NCI-H2107 treated with DMSO at 0.1 percent for 48 hours (cell line): ENCODE results near the gene SMYD1.

Source experiments
- DNase-seq: peaks from one replicate; lab custom pipeline; 2025; ENCODE audit not compliant: unreplicated experiment; lab: John Stamatoyannopoulos, UW

Gene SMYD1

DNA sequence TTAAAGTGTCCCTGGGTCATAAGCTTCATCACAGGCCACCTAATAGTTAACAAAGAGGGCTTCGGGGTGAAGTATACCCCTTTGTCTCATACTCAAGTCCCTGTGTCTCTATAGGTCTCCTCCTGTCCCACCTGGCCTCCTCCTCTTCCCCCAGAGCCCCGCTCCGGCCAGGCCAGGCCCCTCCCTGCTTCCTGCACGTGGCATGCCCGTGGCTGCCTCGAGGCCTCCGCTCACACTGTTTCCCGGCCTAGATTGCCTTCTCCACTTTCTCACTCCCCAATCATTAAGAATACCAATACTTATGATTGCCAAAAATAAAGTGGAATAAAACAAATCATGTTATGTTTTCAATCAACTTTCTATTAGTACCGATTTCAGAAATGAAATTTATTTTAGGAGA is 18.8 kb downstream of the SMYD1 start:
- DNase-seq, result no peak

DNA sequence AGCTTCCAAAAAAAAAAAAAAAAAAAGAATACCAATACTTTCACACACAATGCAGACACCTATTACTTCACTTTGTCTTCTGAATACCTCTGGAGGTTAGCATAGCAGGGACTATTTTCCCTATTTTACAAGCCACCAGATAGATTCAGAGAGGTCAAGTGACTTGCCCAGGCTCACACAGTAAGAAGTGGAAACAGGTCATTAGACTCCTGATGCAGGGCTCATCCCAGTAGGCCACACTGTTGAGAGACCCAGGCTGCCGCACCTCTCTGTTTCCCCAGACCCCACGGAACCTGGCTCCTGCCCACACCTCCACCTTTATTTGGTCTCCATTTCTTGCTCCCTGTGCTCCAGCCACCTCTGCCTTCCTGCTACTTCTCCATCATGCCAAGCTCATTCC is 19.4 kb downstream of the SMYD1 start:
- DNase-seq, result no peak

DNA sequence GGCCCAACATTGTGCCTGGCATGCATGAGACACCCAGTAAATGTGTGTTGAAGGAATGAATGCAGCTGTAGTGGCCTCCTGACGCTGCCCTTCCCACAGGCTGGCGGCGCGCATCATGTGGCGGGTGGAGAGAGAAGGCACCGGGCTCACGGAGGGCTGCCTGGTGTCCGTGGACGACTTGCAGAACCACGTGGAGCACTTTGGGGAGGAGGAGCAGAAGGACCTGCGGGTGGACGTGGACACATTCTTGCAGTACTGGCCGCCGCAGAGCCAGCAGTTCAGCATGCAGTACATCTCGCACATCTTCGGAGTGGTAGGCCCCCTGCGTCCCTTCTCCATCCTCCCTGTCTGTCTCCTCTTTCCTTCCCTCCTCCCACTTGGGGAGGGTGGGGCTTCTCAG is 20.1 kb downstream of the SMYD1 start:
- DNase-seq, result no peak

DNA sequence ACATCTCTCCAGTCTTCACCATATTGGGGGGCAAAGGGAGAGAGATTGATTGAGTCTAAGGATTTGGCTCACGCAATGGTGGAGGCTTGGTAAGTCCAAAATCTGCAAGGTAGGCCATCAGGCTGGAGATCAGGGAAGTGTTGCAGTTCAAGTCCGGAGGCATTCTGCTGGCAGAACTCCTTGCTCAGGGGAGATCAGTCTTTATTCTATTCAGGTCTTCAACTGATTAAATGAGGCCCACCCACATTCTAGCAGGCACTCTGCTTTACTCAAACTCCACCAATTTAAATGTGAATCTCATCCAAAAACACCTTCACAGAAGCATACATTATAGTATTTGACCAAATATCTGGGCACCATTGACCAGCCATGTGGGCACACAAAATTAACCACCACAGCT is 21.4 kb downstream of the SMYD1 start:
- DNase-seq, result no peak

DNA sequence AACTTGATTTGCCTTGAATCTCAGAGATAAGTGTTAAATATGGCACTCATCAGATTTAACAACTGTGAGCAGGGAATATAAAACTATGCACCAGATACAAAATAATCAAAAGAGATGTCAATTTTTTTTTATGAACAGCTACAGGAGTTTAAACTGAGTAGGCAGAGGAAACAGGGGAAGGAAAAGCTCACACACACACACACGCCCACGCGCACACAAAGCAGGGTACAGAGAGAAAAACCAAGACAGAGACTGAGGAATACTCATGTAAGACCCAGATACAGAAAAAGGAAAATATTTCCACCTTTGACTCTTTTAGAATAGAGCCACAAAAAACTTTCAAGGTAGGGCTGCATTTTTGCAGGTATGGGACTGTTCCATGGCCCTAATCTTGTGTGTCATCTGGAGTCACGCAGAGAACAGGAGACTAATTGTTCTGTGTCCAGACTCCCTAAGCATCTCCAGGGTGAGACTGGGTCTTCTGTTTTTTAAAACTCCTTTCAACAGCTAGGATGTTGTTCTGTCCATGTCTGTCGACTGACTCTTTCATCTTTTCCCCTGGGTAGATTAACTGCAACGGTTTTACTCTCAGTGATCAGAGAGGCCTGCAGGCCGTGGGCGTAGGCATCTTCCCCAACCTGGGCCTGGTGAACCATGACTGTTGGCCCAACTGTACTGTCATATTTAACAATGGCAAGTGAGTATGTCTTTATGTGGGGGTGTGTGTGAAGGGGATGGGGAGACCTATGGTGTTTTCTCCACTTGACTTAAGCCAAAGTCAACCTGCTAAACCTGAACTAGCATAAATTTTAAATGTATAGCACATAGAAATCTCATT is 23.0 kb downstream of the SMYD1 start:
- DNase-seq, result no peak

DNA sequence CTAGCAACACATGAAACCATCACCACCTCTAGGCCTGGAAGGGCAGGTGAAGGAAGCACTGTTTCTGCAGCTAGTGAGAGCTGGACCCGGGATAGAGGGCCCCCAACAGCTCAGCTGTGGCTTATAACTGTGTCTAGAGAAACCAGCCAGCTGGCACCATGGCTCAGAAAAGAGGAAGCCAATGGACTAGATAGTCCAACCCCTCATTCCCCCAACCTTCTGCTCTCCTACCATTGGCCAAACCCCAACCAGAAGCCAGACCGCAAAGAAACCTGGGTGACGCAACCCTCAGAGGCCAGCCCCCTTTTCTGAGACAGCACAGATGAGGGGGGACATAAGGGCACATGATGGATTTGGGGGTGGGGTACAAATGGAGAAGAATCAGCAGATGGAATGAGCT is 24.3 kb downstream of the SMYD1 start:
- DNase-seq, result no peak

DNA sequence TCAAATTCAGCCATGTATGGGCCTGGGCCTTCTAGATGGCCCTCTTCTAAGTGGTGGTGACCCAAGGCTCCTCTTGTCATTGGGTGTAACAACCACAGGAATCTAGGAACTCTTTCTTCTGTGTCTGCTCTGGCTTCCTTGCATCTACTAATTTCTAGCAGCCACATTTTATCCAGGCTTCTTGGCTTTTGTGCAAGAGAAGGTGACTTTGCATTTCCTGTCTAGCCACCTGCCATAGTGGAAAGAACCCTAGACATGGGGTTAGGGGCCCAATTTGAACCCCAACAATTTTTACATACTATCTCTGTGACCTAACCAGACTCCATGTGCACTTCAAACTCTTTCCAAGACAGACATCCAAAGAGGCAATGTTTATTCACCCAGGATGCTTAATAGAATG is 25.1 kb downstream of the SMYD1 start:
- DNase-seq, result no peak

DNA sequence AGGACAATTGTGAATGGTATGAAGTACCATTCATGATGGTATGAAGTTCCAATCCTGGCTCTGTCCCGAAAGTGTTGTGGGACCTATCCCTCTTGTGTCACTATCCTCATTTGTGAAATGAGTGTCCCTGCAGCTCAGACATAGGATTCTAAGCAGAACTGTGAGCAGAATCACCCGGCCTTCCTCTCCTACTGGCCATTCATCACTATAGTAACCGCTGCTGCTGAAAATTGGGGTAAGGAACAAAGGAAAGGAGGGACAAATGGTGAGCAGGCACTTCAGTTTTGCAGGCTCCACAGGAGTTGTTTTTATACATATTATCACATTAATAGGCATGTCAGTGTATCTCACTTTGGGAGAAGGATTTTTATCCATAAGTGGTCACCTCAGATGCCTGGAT is 27.4 kb downstream of the SMYD1 start:
- DNase-seq, result peak; percentile 16

DNA sequence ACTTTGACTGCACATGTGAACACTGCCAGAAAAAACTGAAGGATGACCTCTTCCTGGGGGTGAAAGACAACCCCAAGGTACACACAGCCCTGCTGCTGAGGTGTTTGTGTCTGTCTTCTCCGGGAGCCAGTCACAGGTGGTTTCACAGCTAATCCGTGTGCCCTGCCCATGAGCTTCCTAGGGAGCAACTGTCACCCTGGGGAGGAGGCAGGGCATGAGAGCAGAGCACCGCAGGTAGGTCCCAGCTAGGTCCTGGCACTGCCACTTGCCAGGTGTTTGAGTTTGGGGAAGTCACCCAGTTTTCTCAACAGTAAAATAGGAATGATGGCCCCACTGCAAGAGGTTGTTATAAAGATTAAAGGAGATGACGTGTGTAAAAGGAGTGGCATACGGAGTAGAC is 29.1 kb downstream of the SMYD1 start:
- DNase-seq, result no peak

DNA sequence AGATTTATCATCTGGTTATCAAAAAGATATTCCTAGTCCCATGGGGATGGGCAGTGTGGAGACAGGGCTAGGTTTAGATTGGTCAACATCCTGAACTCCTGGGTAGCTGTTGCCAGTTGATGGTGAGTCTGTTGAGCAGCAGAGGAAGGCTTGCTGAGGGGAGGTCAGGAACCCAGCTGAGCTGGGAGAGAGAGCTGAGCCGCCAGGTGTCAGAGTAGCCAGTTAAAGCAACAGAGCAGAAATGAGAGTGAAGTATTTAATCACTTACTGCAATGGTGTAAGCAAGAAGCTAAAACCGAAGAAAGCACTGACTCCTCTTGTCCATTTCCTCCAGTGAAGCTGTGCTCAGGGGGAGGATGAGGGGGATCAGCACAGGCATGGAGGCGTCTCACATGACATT is 29.6 kb downstream of the SMYD1 start:
- DNase-seq, result no peak

DNA sequence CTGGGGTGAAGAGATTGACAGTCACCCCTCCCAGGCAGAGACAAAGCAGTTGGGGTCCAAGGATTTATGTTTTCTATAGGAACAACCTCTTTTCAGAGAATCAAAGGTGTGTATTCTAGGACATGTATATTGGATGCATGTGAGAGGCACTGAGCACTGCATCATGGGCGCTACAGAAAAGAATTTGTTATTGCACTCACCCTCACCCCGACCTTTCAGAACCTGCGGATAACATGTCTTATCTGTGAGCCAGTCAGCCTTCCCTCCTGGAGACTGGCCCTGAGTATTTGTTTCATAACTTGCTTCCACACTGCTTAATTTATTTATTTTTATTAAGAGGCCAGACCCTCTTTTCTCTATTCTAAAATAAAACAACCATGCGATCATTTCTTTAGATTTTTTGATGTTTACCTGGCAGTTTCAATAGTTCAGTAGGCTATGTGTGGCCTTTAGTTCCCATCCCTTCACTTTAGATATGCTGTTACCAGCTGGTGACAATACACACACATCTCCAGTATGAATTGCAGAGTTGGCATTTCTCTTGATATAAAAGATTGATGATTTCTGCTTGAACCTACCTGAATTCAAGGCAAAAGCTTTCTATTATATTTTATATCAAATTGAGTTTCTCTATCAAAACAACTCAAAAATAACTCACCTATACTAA is 30.4 kb downstream of the SMYD1 start:
- DNase-seq, result no peak

DNA sequence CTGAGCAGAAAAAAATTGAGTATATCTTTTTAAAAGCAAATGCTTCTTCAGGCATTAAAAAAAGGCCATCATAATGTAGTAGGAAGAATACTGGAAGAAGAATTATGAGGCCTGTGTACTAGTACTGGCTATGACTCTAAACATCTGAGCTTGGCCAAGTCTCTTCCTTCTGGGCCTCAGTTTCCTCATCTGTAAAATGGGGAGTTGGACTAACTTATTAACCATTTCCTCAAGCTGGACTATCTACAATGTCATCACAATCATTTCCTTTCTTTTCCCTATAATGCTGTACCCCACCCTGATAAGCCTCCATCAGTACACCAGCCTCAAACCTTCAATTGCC is 30.9 kb downstream of the SMYD1 start:
- no peak for DNase-seq

DNA sequence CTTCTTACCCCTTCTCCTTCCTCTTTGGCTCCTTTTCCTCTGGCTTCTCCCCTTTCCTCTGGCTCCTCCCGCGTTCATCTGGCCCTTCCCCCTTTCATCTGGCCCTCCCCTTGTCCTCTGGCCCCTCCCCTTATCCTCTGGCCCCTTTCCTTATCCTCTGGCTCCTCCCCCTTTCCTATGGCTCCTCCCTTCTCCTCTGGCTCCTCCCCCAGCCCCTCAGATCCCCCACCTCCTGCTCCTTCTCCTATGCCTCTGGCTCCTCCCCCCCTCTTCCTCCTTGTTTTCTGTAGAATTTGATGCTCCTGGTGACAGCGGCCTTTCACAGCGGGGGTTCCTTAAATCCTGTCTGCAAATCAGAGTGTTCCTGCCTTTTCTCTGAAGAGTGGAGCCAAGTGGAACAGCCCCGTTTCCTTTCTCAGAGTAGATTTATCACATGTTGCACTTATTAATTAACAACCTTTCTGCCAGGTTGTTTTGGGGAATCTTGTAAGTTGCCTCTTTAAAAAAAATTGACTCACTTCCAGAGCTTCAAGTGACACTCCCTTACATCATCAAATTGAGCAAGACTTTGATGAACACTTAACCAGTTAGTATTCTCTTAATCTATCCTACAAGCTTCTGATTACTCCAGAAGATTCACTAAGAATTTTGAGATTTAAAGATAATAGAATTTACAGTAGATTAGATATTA is 32.3 kb downstream of the SMYD1 start:
- no peak for DNase-seq

DNA sequence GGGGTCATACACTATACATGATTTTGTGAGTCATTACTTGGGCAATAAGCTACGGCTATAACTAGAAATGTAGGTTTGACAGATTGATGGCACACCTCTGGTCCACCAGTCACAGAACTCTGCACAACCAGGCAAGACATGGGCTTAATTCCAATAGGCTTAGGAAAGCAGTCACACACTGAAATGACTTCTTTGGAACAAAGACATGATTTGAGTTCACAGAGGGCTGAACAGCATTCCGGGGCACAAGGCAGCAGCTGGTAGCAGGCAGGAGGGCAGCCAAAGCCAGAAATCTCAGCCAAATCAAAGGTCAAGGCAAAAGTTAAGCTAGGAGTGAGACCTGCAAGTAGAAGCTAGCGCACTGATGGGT is 32.8 kb downstream of the SMYD1 start:
- no peak for DNase-seq

DNA sequence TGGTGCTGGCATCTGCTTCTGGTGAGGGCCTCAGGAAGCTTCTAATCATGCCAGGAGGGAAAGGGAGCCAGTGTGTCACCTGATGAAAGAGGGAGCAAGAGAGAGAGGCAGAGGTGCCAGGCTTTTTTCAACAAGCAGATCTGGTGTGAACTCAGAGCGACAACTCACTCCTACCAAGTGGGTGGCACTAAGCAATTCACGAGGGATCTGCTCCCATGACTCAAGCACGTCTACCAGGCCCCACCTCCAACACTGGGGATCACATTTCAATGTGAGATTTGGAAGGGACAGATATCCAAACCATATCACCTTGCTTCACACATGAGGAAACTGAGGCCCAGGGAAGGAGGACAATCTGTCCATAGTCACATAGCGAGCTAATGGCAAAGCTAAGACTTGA is 41.2 kb downstream of the SMYD1 start:
- DNase-seq, result no peak

DNA sequence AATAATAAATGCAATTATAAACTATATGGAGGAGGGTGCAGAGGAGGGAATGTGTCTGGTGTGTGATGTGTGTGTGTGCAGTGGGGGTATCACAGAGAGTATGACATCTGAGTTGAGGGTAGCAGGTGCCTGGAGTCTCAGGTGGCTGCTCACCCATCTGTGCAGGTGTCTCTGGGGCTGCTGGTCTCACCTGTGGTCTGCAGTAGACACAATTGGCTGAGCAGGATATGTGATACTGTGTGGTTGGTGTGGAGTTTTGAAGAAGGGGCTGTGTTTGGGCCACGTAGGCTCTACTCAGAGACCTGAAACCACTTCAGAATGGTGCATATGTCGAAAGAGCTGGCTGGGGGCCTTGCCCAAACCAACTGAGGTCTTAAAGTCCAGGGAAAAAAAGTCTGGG is 43.2 kb downstream of the SMYD1 start:
- DNase-seq, result peak; percentile 96

DNA sequence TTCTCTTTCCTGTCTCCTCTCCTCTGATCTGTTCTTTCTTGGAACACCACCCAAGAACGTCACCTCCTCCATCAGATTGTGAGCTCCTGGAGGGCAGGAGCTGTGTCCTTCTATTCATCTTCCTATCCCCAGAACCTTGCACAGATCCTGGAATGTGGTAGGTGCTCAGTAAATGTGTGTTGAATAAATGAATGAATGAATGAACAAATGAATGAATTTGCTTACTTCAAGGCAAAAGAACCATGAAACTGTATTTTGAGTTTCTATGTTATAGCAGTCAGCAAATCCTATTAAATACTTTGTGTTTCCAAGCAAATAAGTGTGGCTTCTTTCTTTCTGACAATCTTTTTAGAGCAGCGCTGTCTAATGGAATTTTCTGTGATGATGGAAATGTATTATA is 45.4 kb downstream of the SMYD1 start:
- no peak for DNase-seq

DNA sequence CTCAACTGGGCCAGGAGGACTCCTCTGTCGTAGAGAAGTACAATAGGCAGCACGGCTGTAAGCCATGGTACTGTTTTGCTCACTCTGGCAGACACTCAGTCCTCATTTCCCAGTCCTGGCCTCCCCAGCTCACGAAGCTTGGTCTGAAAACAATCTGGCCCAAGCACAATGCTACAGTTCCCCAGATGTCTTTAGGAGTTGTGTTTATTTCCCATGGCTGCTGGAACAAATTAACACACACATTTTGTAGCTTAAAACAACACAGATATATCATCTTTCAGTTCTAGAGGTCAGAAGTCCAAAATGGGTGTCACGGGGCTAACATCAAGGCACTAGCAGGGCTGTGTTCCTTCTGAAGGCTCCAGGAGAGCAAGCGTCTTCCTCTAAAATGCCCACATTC is 47.3 kb downstream of the SMYD1 start:
- no peak for DNase-seq

DNA sequence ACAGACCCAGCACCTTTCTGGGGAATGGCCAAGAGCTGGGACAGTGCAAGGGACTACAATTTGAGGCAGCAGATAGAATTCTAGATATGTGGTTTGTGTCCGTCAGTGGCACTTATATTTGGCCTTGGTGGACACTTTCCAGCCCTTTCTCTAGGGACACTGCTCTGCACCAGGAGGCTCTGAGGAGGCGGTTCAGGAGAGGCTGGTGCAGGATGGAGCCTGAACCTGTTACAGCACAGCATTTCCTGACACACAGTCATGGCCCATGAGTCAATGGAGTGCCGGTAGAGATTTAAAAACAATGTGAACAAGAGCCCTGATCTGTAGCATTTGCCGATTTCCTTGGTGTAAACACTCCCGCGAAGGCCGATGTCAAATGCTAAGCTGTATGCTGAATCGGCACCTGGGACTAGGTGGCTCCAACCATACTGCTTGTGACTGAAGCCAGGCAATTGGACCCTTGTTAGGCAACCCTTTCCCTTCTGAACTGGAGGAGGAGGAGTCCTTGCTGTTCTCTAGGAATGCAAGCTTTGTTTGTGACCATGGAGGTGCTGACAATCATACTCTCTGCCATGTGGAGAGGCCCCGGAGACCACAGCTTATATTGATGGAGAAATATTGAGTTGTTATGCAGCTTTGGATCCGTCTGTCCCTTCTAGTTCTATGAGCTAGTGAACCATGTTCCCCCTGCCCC is 48.3 kb downstream of the SMYD1 start:
- no peak for DNase-seq

DNA sequence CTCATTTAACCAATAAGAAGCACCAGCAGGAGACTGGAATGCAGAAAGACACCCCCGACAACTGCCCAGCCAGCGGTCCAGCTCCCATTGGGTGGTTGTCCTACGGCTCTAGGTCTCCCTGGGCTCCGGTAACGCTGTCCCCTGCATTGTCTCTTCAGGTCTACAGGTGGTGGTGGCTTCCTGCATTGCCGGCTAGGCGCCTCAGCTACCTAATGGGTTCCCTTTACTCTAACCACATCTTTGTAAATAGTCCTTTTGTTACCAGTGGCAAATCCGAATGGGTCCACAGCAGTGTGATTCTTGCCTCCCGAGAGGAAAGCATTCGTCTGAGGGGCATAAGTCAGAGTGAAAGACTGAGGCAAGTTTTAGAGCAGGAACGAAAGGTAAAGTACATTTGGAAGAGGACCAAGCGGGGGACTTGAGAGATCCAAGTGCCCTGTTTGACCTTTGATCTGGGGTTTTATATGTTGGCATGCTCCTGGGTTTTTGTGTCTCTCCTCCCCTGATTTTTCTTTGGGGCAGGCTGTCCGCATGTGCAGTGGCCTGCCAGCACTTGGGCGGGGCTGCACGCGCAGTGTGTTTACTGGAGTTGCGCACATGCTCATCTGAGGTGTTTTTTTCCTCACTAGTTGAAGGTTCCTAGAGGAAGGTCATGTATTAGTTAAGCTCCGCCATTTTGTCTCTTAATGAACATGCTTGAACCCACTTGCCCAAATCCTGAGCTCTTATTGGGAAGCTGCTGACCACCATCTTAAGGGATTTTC is 49.2 kb downstream of the SMYD1 start:
- no peak for DNase-seq

DNA sequence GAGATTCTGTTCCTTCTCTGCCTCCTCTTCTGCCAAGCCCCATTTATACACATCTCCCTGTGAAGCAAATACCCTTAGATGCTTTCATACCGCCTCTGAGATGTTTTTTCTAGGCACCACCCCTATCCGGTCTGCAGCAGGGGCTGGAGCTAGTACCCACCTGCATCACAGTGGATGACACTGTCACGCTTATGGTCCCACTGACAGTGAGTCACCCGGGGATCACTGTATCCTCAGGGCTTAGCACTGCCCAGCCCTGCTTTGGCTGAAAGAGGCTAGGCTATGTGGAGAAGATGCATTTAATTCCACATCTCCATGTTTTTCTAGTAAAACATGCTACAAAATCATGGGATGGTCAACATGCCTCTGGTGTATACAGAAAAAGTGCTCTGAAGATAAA is 50.3 kb downstream of the SMYD1 start:
- DNase-seq, result no peak
